ENCODE results near the gene ATG16L2. TPM values are rescaled to one million over a fixed set of nuclear protein-coding genes. Genes with fewer than 3 reads are reported as not detected.
"Not testable (repeated sequence)": the region's sequence is repeated elsewhere in the genome, so short reads cannot be mapped to it uniquely, and the experiment has no call there.

Gene ATG16L2
- total and polyA plus RNA-seq, 2 donors = 10.6 to 56.5 TPM

DNA sequence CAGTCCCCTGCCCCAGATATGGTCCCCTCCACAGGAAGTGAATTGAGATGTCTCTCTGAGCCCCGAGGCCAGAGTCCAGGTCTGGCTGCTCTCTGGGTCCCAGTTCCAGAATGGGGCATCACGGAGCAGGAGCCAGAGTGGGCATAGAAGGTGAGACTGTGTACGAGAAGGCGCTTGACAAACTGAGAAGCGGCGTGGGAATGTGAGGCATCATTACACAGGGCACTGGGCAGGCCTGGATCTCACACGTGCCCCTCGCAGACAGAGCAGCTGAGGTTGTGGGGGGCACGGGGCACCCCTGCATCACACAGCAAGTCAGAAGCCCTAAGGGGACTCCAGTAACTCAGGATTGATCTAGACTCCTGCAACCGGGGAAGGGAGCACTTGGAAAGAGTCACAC is 29.5 kb upstream of the ATG16L2 start:
- H3K27ac ChIP-seq (ENCODE audit: low read depth in 1 of 2, low read length in 1 of 2) = no peak overlapping the region
- peaks cover 10 to 31% of the 10 kb centered on the region in 2 donors for H3K4me1 ChIP-seq (ENCODE audit: control insufficient read depth in 2 of 2, insufficient read depth in 2 of 2, low read length in 2 of 2)
- H3K4me3 ChIP-seq (ENCODE audit: low read length in 2 of 2) = no peak overlapping the region
- H3K36me3 ChIP-seq (ENCODE audit: control insufficient read depth in 2 of 2, insufficient read depth in 2 of 2, low read length in 1 of 2) = no peaks in the 10 kb centered on the region
- H3K27me3 ChIP-seq (ENCODE audit: control insufficient read depth in 2 of 2, insufficient read depth in 1 of 2, low read length in 1 of 2) = peaks cover 2 to 27% of the 10 kb centered on the region in 2 donors
- no peak for DNase-seq (ENCODE audit: low read depth in 6 of 9, low spot score in 9 of 9)
- WGBS = 97% methylated on average over 10 of the region's 10 CpGs
- no peaks in the 10 kb centered on the region for H3K9me3 ChIP-seq (ENCODE audit: control insufficient read depth in 2 of 2, insufficient read depth in 1 of 2, low read length in 1 of 2)

DNA sequence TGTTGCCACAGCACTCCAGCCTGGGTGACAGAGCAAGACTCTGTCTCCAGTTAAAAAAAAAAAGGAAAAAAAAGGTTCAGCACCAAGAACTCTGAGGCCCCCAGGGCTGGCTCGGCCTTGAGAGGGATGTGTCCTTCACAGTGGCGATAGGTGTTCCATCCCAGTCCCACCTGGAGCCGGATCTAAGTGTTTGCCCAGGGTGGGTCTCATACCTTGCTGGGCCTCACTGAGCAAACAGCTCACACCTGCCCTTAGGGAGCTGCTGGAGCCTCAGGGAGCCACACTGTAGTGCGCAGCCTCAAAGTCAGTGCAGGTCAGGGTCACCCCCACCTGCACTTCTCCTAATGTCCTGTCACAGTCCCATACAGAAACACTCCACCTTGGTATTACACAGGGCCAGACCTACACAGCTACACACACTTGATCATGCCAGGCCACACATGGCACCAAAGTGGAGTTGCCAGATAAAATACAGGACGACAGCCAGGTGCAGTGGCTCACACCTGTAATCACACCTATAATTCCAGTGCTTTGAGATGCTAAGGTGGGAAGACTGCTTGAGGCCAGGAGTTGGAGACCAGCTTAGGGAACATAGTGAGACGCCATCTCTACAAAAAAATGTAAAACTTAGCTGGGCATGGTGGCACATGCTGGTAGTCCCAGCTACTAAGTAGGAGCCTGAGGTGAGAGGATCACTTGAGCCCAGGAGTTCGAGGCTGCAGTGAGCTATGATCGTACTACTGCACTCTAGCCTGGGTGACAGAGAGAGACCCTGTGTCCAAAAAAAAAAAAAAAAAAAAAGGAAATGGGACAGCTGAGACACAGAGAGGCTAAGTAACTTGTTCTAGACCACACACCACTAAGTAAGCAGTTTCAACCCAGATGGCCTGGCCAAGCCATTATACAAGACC is 27.7 kb upstream of the ATG16L2 start:
- Histone ChIP-seq H3K36me3 (ENCODE audit: control insufficient read depth in 2 of 2, insufficient read depth in 2 of 2, low read length in 1 of 2) (no peaks in the 10 kb centered on the region), H3K27ac (ENCODE audit: low read depth in 1 of 2, low read length in 1 of 2) (peak overlapping the region in 1 of 2 donors; percentile 56), H3K4me3 (ENCODE audit: low read length in 2 of 2) (no peak overlapping the region), H3K27me3 (ENCODE audit: control insufficient read depth in 2 of 2, insufficient read depth in 1 of 2, low read length in 1 of 2) (peaks cover 0 to 10% of the 10 kb centered on the region in 2 donors), H3K9me3 (ENCODE audit: control insufficient read depth in 2 of 2, insufficient read depth in 1 of 2, low read length in 1 of 2) (no peaks in the 10 kb centered on the region), H3K4me1 (ENCODE audit: control insufficient read depth in 2 of 2, insufficient read depth in 2 of 2, low read length in 2 of 2) (peaks cover 10 to 28% of the 10 kb centered on the region in 2 donors)
- no peak for DNase-seq (ENCODE audit: low read depth in 6 of 9, low spot score in 9 of 9)
- WGBS = 97% methylated on average over 8 of the region's 8 CpGs

DNA sequence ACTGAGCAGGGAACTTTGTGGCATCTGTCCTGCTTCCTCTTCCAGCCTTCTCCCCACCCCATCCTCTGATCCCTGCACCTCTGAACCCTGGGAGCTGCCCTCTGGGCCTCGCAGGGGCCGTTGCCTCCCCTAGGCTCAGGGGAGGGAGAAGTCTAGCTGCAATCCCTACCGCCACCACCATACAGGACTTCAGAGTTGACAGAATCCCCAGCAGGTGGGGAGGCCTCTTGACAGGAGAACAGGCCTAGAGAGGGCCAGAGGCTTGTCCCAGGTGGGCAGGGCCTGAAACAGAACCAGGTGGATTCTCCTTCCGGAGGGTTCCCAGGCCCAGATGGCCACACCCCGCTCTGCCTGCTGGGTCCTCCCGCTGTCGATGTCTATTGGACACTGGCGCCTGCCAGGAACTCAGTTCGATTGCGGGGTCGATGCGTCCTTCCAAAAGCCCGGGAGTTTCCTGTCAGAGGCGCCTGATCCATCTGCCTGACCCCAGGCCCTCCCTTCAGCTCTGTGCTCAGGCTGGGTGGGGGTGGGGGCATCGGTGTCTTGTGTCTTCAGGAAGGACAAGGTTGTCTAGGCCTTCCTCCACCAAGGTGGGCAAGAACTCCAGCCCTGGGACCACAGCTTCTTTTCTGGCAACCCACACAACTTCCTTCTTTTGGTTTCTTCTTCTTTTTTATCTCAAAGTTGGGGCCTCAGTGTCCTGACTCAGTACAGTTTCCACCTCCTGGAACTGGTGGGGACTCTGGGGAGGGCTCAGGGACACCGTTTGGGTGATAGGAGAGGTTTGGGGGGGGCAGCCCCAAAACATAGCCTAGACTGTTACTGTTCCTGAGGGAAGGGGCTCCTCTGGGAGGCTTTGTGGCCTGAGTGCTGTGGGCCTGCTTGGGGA is 26.8 kb upstream of the ATG16L2 start:
- 23% methylated on average over 16 of the region's 16 CpGs for WGBS
- Histone ChIP-seq H3K9me3 (ENCODE audit: control insufficient read depth in 2 of 2, insufficient read depth in 1 of 2, low read length in 1 of 2) (no peaks in the 10 kb centered on the region), H3K4me1 (ENCODE audit: control insufficient read depth in 2 of 2, insufficient read depth in 2 of 2, low read length in 2 of 2) (peaks cover 4 to 22% of the 10 kb centered on the region in 2 donors), H3K27ac (ENCODE audit: low read depth in 1 of 2, low read length in 1 of 2) (peak overlapping the region in 1 of 2 donors; percentile 56), H3K4me3 (ENCODE audit: low read length in 2 of 2) (no peak overlapping the region), H3K36me3 (ENCODE audit: control insufficient read depth in 2 of 2, insufficient read depth in 2 of 2, low read length in 1 of 2) (no peaks in the 10 kb centered on the region), H3K27me3 (ENCODE audit: control insufficient read depth in 2 of 2, insufficient read depth in 1 of 2, low read length in 1 of 2) (peaks cover 0 to 3% of the 10 kb centered on the region in 2 donors)
- peak in 3 of 9 donors; percentile 27 to 59 (median 35) for DNase-seq (ENCODE audit: low read depth in 6 of 9, low spot score in 9 of 9)

DNA sequence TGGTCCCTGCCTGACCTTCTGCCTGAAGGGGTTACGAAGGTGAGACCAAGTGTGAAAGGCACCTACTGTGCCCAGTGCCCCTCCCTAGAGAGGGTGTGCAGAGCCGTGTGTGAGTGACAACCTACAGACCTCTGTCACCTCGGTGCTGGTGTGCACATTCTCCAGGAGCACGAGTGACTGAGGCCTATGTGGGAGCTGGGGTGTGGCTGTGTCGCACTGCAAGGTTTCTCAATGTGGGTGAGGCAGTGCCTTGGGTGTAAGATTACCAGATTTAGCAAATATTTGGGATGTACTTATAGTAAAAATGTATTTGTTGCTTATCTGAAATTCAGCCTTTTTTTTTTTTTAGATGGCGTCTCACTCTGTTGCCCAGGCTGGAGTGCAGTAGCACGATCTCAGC is 26.0 kb upstream of the ATG16L2 start:
- H3K27me3 ChIP-seq (ENCODE audit: control insufficient read depth in 2 of 2, insufficient read depth in 1 of 2, low read length in 1 of 2) = no peaks in the 10 kb centered on the region
- no peaks in the 10 kb centered on the region for H3K36me3 ChIP-seq (ENCODE audit: control insufficient read depth in 2 of 2, insufficient read depth in 2 of 2, low read length in 1 of 2)
- WGBS = 77% methylated on average over 7 of the region's 7 CpGs
- no peak overlapping the region for H3K27ac ChIP-seq (ENCODE audit: low read depth in 1 of 2, low read length in 1 of 2)
- H3K9me3 ChIP-seq (ENCODE audit: control insufficient read depth in 2 of 2, insufficient read depth in 1 of 2, low read length in 1 of 2) = no peaks in the 10 kb centered on the region
- H3K4me3 ChIP-seq (ENCODE audit: low read length in 2 of 2) = no peak overlapping the region
- DNase-seq (ENCODE audit: low read depth in 6 of 9, low spot score in 9 of 9) = no peak
- H3K4me1 ChIP-seq (ENCODE audit: control insufficient read depth in 2 of 2, insufficient read depth in 2 of 2, low read length in 2 of 2) = peaks cover 7 to 29% of the 10 kb centered on the region in 2 donors

DNA sequence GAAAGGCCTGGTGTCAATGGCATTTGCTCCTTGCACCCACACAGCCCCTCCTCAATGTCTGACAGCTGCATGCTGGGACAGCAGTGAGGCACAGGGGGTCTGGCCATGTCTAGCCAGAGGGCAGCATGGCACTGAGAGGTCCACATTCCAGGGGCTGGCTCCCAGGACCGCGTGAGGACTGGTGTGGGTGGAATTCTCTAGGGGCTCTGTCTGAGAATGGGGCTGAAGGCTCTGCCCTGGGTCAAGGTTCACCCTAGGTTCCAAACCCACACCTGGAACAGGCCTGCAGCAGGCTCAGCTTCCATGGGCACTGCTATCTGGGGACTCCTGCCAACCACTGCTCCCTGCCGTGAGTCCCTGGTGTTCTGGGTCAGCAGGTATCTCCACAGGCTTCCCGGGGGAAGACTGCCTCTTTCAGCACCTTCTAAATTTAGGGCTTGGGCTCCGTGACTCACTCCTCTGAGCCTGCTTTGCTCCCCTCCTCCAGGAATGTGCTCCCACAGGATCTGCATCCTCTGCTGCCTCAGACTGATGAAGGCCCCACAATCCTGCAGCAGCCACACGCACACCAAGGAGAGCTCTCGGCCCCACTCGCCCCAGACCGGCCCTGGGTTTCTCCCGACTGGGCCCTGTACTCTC is 24.6 kb upstream of the ATG16L2 start:
- DNase-seq (ENCODE audit: low read depth in 6 of 9, low spot score in 9 of 9) = no peak
- no peaks in the 10 kb centered on the region for H3K27me3 ChIP-seq (ENCODE audit: control insufficient read depth in 2 of 2, insufficient read depth in 1 of 2, low read length in 1 of 2)
- H3K36me3 ChIP-seq (ENCODE audit: control insufficient read depth in 2 of 2, insufficient read depth in 2 of 2, low read length in 1 of 2) = no peaks in the 10 kb centered on the region
- H3K4me3 ChIP-seq (ENCODE audit: low read length in 2 of 2) = no peak overlapping the region
- 95% methylated on average over 10 of the region's 10 CpGs for WGBS
- H3K9me3 ChIP-seq (ENCODE audit: control insufficient read depth in 2 of 2, insufficient read depth in 1 of 2, low read length in 1 of 2) = no peaks in the 10 kb centered on the region
- H3K4me1 ChIP-seq (ENCODE audit: control insufficient read depth in 2 of 2, insufficient read depth in 2 of 2, low read length in 2 of 2) = peaks cover 15 to 39% of the 10 kb centered on the region in 2 donors
- H3K27ac ChIP-seq (ENCODE audit: low read depth in 1 of 2, low read length in 1 of 2) = no peak overlapping the region

DNA sequence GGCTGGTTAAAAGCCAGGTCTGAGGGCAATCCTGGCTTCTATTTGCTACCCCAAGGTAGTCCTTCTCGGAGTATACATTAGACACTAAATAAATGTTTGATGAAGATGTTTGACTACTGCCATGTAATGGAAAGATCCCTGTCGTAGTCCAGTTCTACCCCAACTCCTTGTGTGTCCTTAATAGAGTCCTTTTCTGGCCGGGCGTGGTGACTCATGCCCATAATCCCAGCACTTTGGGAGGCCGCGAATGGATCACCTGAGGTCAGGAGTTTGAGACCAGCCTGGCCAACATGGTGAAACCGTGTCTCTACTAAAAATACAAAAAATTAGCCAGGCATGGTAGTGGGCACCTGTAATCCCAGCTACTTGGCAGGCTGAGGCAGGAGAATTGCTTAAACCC is 23.0 kb upstream of the ATG16L2 start:
- not testable (repeated sequence) for H3K27me3 ChIP-seq (ENCODE audit: control insufficient read depth in 2 of 2, insufficient read depth in 1 of 2, low read length in 1 of 2); H3K27ac ChIP-seq (ENCODE audit: low read depth in 1 of 2, low read length in 1 of 2); DNase-seq (ENCODE audit: low read depth in 6 of 9, low spot score in 9 of 9); H3K4me3 ChIP-seq (ENCODE audit: low read length in 2 of 2); H3K9me3 ChIP-seq (ENCODE audit: control insufficient read depth in 2 of 2, insufficient read depth in 1 of 2, low read length in 1 of 2); H3K36me3 ChIP-seq (ENCODE audit: control insufficient read depth in 2 of 2, insufficient read depth in 2 of 2, low read length in 1 of 2)
- peaks cover 15 to 42% of the 10 kb centered on the region in 2 donors for H3K4me1 ChIP-seq (ENCODE audit: control insufficient read depth in 2 of 2, insufficient read depth in 2 of 2, low read length in 2 of 2)
- WGBS = 96% methylated on average over 7 of the region's 7 CpGs

DNA sequence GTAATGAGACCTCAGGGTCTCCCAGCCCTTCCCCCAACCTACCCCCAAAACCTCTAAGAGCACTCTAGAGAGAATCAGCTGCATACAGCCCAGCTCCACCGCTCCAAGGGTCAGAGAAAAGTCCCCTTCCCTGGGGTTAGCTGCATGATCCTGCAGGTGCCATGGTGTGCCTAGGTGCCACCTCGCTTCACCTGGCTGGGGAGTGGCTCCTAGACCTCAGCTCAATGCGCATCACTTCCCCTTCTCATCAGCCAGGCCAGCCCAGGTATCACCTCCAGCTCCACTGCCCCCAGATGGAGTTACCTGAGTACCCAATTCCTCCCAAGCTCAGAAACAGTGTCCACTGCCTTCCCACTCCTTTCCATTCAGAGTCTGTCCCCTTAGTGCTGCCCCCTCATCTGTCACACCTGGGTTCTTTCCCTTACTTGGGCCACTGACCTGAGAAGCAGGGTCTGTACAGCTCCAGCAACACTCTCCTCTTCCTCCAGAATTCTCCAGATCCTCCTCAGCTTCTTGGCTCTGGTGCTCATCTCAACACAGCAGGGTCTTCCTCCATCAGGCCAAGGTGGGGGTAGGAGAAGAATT is 21.7 kb upstream of the ATG16L2 start:
- H3K4me3 ChIP-seq (ENCODE audit: low read length in 2 of 2) = no peak overlapping the region
- WGBS = 98% methylated on average over 3 of the region's 3 CpGs
- no peak for DNase-seq (ENCODE audit: low read depth in 6 of 9, low spot score in 9 of 9)
- H3K27ac ChIP-seq (ENCODE audit: low read depth in 1 of 2, low read length in 1 of 2) = no peak overlapping the region
- no peaks in the 10 kb centered on the region for H3K27me3 ChIP-seq (ENCODE audit: control insufficient read depth in 2 of 2, insufficient read depth in 1 of 2, low read length in 1 of 2)
- H3K36me3 ChIP-seq (ENCODE audit: control insufficient read depth in 2 of 2, insufficient read depth in 2 of 2, low read length in 1 of 2) = no peaks in the 10 kb centered on the region
- H3K9me3 ChIP-seq (ENCODE audit: control insufficient read depth in 2 of 2, insufficient read depth in 1 of 2, low read length in 1 of 2) = no peaks in the 10 kb centered on the region
- H3K4me1 ChIP-seq (ENCODE audit: control insufficient read depth in 2 of 2, insufficient read depth in 2 of 2, low read length in 2 of 2) = peaks cover 11 to 29% of the 10 kb centered on the region in 2 donors

DNA sequence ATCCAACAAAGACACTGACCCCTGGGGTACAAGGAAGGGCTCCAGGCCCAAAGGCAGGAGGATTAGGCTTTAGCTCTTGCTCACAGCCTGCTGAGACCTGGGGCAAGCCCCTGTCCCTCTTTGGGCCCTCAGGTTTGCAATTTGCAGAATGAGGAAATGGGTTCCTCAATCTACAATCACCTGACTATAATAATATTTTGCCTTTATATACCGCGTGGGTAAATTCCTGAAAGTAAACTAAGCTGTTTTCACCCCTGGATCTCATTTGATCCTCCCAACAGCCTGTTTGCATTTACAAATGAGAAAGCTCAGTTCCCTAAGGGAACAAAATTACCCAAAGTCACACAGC is 21.2 kb upstream of the ATG16L2 start:
- Histone ChIP-seq H3K9me3 (ENCODE audit: control insufficient read depth in 2 of 2, insufficient read depth in 1 of 2, low read length in 1 of 2) (no peaks in the 10 kb centered on the region), H3K27ac (ENCODE audit: low read depth in 1 of 2, low read length in 1 of 2) (peak overlapping the region; percentile 64 to 97), H3K4me3 (ENCODE audit: low read length in 2 of 2) (peak overlapping the region in 1 of 2 donors; percentile 68), H3K36me3 (ENCODE audit: control insufficient read depth in 2 of 2, insufficient read depth in 2 of 2, low read length in 1 of 2) (no peaks in the 10 kb centered on the region), H3K4me1 (ENCODE audit: control insufficient read depth in 2 of 2, insufficient read depth in 2 of 2, low read length in 2 of 2) (peaks cover 11 to 23% of the 10 kb centered on the region in 2 donors), H3K27me3 (ENCODE audit: control insufficient read depth in 2 of 2, insufficient read depth in 1 of 2, low read length in 1 of 2) (no peaks in the 10 kb centered on the region)
- no peak for DNase-seq (ENCODE audit: low read depth in 6 of 9, low spot score in 9 of 9)
- WGBS = 68% methylated on average over 2 of the region's 2 CpGs

Measured in thymus (tissue), 11 donors.